ENCODE data around the gene MOXD1.
"Not testable (repeated sequence)": the region's sequence is repeated elsewhere in the genome, so short reads cannot be mapped to it uniquely, and the experiment has no call there.

MOXD1 gene

DNA sequence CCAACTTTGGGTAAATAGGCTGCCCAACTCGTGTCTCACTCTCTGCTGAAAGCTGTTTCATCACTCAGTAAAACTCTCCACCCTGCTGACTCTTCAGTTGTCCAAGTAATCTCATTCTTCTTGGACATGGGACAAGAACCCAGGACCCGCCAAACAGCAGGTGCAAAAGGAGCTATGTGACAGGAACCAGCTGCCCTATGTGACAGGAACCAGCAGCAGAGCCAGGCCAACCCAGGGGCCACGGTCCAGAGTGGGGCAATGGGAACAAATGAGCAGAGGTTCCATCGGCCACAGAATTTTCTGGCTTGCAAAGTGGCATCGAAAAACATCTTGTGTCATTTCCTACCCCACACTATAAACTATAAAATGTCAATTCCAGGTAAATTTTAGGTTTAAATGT, 56.5 kb downstream of the MOXD1 start:
- no peak for DNase-seq

DNA sequence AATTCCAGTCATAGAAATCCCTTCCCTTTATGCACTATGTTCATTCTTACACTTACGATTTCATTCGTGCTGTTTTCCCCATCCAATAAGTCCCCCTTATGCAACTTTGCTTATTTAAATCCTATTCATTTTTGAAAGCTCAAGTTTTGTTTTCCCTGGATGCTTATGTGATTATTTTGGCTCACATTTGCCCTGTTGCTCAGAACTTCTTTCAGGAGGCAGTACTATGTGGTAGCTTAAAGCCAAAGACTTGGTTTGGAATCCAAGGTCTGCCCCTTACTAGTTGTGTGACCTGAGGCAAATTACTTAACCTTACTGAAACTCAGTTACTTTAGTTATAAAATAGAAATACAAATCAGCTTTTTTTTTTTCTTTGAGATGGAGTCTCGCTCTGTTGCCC, 59.6 kb downstream of the MOXD1 start:
- no peak for DNase-seq

DNA sequence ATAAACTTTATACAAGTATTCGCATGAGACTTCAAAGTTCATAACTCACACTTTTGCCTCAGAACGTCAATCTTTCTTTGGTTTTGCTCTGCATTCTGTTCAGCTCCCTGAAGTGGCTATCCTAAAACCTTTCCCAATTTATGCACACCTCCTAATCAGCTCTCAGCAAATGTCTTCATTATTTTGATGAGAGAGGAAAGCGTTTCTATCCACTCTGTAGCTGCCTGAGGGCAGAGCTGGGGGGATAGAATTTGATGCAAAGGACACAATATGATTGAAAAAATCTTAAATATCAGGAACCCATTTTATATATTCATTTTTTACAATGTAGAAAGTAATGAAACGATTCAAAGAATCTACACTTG, 66.8 kb downstream of the MOXD1 start:
- DNase-seq, result no peak

- DNase-seq, result no peak
Measured at GRCh38 chr6:132333639-132334520, 67.4 kb downstream of the MOXD1 start.

- DNase-seq, result no peak
Measured at GRCh38 chr6:132330759-132331158, 70.5 kb downstream of the MOXD1 start.

DNA sequence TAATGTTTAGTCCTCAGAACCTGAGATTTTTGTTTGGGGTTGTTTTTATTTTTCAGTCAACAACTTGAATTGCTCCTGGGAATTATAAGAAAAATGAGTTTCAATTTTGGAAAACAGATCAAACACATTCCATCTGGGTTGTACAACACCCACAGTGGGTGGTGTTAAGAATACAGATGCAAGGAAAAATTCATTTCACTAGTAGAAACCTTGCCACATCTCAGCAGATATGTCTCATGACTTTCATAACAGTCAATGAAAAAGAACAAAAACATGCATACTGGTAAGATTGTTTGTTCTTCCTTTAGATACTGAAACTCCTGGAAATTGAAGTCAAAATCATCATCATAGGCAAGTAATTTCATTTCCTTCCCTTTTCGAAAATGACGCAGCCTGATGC, 78.9 kb downstream of the MOXD1 start:
- DNase-seq, result no peak

DNA sequence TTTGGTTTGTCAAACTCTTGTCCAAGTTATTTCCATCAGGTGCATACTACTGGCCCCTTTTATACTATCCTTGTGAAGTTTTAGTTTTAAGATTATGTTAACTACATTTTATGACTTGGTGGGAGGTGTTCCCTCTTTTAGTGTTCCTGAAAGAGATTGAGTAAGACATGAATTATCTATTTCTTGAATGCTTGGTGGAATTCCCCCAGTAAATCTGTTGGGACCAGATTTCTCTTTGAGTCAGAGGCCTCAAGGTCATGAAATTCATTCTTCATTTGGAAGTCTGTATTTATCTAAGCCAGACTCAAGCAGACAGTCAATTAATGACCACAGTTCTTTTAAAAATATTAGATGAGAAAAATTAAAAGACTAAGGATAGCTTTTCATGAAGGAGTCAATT, 81.3 kb downstream of the MOXD1 start:
- no peak for DNase-seq

DNA sequence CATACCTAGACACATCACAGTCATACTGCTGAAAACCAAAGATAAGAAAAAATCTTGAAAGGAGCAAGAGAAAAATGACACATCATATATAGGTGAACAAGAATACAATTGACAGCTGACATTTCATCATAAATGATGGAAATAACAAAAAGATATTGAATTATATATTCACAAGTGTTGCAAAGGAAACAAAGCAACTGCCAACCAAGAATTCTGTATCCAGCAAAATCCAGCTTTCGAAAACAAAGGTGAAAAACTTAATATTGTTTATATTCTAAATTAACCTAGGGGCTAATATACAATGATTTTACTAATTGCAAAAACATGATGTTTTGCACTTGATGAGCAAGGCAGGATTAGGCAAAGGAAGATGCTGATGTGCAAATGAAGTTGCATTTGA, 84.3 kb downstream of the MOXD1 start:
- no peak for DNase-seq

DNA sequence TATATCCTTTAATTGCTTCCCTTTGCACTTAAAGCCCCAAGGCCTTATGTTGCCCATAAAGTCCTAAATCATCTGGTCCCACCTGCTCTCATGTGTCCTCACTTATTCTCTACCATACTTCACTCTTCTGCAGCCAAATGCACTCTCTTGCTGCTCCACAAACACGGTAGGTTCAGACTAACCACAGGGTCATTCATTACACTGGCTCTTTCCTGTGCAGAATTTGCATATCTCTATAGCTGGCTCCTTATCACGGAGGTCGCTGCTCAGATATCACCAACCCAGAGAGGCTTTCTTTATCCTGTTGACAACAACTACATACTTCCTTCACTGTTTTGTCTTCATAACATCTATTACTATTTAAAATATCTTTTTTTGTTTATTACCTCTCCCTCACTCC, 86.8 kb downstream of the MOXD1 start:
- DNase-seq, result no peak

GRCh38 chr6:132310921-132311320, 90.4 kb downstream of the MOXD1 start:
- no peak for DNase-seq

DNA sequence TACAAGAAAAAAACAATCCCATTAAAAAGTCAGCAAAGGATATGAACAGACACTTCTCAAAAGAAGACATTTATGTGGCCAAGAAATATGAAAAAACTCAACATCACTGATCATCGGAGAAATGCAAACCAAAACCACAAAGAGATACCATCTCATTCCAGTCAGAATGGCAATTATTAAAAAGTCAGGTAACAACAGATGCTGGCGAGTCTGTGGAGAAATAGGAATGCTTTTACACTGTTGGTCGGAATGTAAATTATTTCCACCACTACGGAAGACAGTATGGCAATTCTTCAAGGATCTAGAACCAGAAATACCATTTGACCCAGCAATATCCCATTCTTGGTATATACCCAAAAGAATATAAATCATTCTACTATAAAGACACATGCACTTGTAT, 91.1 kb downstream of the MOXD1 start:
- DNase-seq, result not testable (repeated sequence)

GRCh38 chr6:132304891-132305305, 96.4 kb downstream of the MOXD1 start:
- DNase-seq, result no peak

GRCh38 chr6:132300323-132300949, 100.8 kb downstream of the MOXD1 start:
- peak; percentile 13 for DNase-seq

DNA sequence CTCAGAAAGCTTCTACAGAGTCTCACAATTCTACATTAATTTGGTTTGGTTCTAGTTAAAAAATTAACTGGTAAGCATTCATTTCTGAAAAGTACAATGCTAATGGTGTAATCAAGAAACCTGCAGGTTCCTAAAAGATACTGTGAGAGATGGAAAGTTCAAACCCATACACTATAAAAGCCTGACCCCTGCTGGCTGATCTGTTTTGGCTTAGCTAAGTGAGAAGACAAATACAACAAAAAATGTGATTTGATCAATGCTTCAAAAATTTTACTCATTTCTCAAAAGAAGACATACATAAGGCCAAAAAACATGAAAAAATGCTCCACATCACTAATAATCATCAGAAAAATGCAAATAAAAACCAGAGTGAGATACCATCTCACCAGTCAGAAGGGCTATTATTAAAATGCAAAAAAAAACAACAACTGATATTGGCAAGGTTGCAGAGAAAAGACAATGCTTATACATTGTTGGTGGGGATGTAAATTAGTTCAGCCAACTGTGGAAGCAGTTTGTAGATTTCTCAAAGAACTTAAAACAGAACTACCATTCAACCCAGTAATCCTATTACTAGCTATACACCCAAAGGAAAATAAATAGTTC, 102.8 kb downstream of the MOXD1 start:
- peak; percentile 29 for DNase-seq

DNA sequence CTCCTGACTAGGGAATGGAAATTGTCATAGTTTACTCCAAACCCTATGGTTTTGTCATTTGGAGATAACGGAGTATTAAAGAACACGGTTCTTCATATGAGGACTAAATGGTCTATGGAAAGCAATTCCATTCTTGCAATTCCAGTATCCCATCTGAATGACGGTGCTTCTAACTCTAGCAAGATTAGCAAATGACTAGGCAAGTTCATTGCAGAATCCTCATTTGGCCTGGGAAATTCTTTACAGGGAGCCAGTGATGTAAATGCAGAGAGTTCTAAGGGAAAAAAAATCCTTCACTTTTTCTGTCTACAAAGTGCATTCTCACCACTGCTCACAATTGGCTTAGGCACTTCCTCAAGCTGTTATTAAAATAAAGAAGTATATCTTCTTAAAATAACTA, 111.5 kb downstream of the MOXD1 start:
- DNase-seq, result no peak

DNA sequence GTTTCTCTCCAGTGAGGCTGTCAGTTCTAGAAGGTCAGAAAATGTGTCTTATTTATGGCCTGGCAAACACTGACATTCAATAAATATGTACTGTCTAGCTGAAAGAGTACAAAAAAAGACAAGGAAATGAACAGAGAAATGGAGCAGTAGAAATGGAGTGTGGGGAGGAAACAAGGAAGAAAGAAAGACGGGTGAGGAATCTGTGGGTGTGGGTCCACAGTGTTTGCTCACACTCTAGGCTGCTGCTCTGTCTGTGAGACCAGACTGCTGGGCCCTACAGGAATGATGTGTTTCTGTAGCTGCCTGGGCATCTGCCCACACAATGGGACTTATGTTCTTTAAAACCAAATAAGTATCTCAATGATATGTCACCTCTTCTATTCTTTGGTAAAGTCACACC, 114.2 kb downstream of the MOXD1 start:
- no peak for DNase-seq

DNA sequence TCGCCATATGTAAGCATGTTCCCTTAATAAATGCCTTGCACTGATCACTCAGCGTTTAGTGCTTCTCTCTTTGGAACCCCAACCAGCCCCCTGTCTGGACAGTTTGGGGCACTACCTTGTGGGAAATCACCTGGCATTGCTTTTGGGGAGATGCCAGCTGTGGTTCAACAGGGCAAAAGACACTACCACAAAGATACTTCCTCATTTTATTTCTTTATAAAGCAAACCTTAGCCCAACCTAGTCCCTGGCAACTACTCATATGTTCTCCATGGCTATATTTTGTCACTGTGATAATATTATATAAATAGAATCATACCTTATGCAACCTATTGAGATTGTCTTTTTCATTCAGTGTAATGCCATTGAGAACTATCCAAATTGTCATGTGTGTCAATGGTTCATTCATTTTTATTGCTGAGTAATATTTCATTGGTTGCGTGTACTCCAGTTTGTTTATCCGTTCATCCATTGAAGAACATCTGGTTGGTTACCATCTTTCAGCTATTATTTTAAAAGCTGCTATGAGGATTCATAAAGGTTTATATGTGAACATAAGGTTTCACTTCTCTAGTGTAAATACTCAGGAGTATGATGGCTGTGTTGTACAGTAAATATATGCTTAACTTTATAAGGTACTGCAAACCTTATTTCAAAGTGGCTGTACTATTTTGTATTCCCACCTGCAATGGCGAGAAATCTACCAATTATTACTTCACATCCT, 114.8 kb downstream of the MOXD1 start:
- no peak for DNase-seq

DNA sequence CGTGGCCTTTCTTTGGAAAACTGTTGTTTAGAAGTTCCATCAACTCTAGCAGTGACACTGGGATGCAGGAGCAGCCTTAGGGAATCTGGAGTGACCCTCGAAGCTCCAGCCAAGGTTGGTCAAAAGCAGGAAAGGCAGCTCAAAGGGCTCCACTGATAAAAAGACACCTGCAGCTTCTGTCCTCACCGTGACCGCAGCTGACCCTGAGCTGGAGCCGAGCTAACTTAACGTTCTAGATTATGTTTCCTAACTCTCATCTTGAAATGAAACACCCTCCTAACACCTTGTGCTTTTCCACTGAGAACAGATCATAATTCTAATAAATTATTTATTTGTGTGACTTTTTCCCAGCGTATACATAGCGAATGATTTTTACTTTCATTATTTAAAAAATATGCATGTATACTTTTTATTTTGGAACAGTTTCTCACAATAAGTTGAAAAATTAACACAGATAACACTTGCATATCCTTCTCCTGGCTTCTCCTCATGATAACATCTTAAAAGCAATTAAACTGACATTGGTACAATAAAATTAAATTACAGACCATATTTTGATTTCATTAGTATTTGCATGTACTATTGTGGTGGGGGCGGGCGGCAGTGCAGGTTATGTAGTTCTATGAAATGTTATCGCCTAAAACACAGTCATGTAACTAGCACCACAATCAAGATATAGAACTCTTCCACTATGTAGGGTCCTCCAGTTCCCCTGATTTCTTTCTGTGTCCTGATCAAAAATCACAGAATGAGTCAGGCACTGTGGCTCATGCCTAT, 116.1 kb downstream of the MOXD1 start:
- DNase-seq, result no peak

DNA sequence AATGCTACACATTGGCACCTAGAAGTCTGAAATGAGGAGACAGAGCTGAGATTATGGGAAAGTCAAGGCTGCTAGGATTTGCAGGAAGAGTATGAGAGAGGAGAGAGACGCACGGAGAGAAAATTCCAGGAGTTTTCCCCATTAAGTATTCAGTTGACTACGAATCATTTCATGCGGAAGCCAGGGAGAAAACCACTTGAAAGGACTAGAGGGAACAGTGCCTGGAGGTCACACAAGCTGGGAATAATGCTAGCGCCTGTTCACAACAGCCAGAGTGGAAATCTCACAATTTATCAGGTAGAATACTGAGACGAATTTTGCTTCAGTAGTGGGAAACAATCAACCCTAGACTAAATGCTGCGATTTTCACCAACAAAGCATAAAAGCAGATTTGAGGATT, 118.6 kb downstream of the MOXD1 start:
- no peak for DNase-seq

GRCh38 chr6:132280436-132280835, 120.8 kb downstream of the MOXD1 start:
- no peak for DNase-seq

DNA sequence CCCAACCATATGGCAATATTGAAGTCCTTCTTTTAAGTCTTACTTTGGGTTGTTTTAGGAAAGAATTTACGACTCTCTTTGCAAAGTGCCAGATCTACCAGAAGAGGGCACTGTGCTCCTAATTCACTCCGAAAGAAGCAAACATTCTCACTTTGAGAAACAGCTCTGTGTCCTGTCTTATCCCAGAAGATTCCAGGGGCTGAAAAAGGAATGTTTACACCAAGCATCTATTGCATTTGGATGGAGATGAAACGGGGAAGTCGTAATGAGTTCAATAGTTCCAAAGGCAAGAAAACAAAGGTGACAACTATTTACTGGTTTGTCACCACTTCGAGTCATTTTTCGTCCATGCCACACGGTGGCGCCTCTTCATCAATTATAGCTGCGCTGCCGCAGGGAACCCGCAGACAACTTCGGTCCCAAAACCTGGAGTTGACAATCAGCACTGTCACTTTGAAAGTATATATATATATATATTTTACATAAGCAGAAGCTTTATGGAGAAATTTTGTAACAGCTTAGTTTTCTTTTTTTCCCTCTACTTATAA, 121.6 kb downstream of the MOXD1 start:
- peak; percentile 74 for DNase-seq
